Measurements from ENCODE around the gene ZNF277. TPM values are rescaled to one million over a fixed set of nuclear protein-coding genes. Genes with fewer than 3 reads are reported as not detected.

The ZNF277 gene
- total RNA-seq, 1 experiment from 2014 or later, result 23.3 TPM

- no peak for TF ChIP-seq CTCF (conservative IDR thresholded peaks at IDR 0.05)
- TF ChIP-seq EZH2 (IDR thresholded peaks at IDR 0.05; ENCODE audit: low read depth), result no peak
- DNase-seq, result no peak
- Histone ChIP-seq H3K79me2 (ENCODE audit: low read depth) (0 out of 2 replicates have a peak, but pooled peaks cover 3% of the 10 kb centered on the region), H3K4me3 (no peak overlapping the region), H3K9me2 (ENCODE audit: insufficient read depth) (no peaks in the 10 kb centered on the region; the same call in 1 of the 2 replicates), H4K20me1 (ENCODE audit: insufficient read depth) (no peaks in the 10 kb centered on the region; the same call in 1 of the 2 replicates), H3K4me1 (replicated peaks; ENCODE audit: insufficient read depth) (no peaks in the 10 kb centered on the region), H3K4me2 (no peak overlapping the region), H3F3A (ENCODE audit: insufficient read depth, low read depth) (no peaks in the 10 kb centered on the region; the same call in 1 of the 2 replicates), H2AFZ (no peak overlapping the region), H3K27me3 (ENCODE audit: insufficient read depth, low read depth) (no peaks in the 10 kb centered on the region), H3K27ac (no peak overlapping the region), H3K36me3 (ENCODE audit: low read depth) (no peaks in the 10 kb centered on the region), H3K9me3 (ENCODE audit: insufficient read depth, low read depth) (no peaks in the 10 kb centered on the region)
- CTCF ChIA-PET, result no interaction called here
- intact Hi-C loops (cut with micrococcal nuclease; ENCODE audit: unreplicated experiment), result no loop called here
- POLR2A ChIA-PET (ENCODE audit: unreplicated experiment), result no interaction called here
- BruUV-seq (replicated peaks), result no TSS peak
Observed at GRCh38 chr7:112225006-112225405, 18.5 kb downstream of the ZNF277 start.

- Histone ChIP-seq H3F3A (ENCODE audit: insufficient read depth, low read depth) (no peaks in the 10 kb centered on the region; the same call in 1 of the 2 replicates), H3K9me2 (ENCODE audit: insufficient read depth) (no peaks in the 10 kb centered on the region; the same call in 1 of the 2 replicates), H3K27ac (no peak overlapping the region), H3K4me1 (replicated peaks; ENCODE audit: insufficient read depth) (no peaks in the 10 kb centered on the region), H3K4me3 (no peak overlapping the region), H3K9me3 (ENCODE audit: insufficient read depth, low read depth) (no peaks in the 10 kb centered on the region), H3K79me2 (ENCODE audit: low read depth) (0 out of 2 replicates have a peak, but pooled peaks cover 3% of the 10 kb centered on the region), H4K20me1 (ENCODE audit: insufficient read depth) (no peaks in the 10 kb centered on the region; the same call in 1 of the 2 replicates), H3K36me3 (ENCODE audit: low read depth) (no peaks in the 10 kb centered on the region), H2AFZ (no peak overlapping the region), H3K27me3 (ENCODE audit: insufficient read depth, low read depth) (no peaks in the 10 kb centered on the region), H3K4me2 (no peak overlapping the region)
- POLR2A ChIA-PET (ENCODE audit: unreplicated experiment), result no interaction called here
- BruUV-seq (replicated peaks), result no TSS peak
- TF ChIP-seq EZH2 (IDR thresholded peaks at IDR 0.05; ENCODE audit: low read depth), result no peak
- intact Hi-C loops (cut with micrococcal nuclease; ENCODE audit: unreplicated experiment), result no loop called here
- DNase-seq, result no peak
- CTCF ChIA-PET, result no interaction called here
Observed at GRCh38 chr7:112226701-112227276, 20.3 kb downstream of the ZNF277 start.

GRCh38 chr7:112228632-112229031, 22.1 kb downstream of the ZNF277 start:
- ChIA-PET POLR2A (ENCODE audit: unreplicated experiment) (no interaction called here), CTCF (no interaction called here)
- no peaks in the 10 kb centered on the region for H3K36me3 ChIP-seq (ENCODE audit: low read depth)
- no peaks in the 10 kb centered on the region for H3K4me1 ChIP-seq (replicated peaks; ENCODE audit: insufficient read depth)
- H3K9me3 ChIP-seq (ENCODE audit: insufficient read depth, low read depth), result no peaks in the 10 kb centered on the region
- H3K27ac ChIP-seq, result no peak overlapping the region
- TF ChIP-seq EZH2 (IDR thresholded peaks at IDR 0.05; ENCODE audit: low read depth) (no peak), CTCF (conservative IDR thresholded peaks at IDR 0.05) (no peak)
- no peak overlapping the region for H3K4me3 ChIP-seq
- H4K20me1 ChIP-seq (ENCODE audit: insufficient read depth), result no peaks in the 10 kb centered on the region; the same call in 1 of the 2 replicates
- BruUV-seq (replicated peaks), result no TSS peak
- H3K27me3 ChIP-seq (ENCODE audit: insufficient read depth, low read depth), result no peaks in the 10 kb centered on the region
- no peaks in the 10 kb centered on the region; the same call in 1 of the 2 replicates for H3K9me2 ChIP-seq (ENCODE audit: insufficient read depth)
- no peaks in the 10 kb centered on the region; the same call in 1 of the 2 replicates for H3F3A ChIP-seq (ENCODE audit: insufficient read depth, low read depth)
- H3K4me2 ChIP-seq, result no peak overlapping the region
- intact Hi-C loops (cut with micrococcal nuclease; ENCODE audit: unreplicated experiment), result no loop called here
- DNase-seq, result no peak
- 0 out of 2 replicates have a peak, but pooled peaks cover 3% of the 10 kb centered on the region for H3K79me2 ChIP-seq (ENCODE audit: low read depth)
- H2AFZ ChIP-seq, result no peak overlapping the region
